Natural killer cell (primary cell): ENCODE results near the gene MFAP4. TPM values are rescaled to one million over a fixed set of nuclear protein-coding genes. Genes with fewer than 3 reads are reported as not detected.
A peak's percentile ranks its signal among the peaks of the same experiment; 100 is the strongest.

Experiments
- ATAC-seq, 3 donors: fragments of 150-1000 bp in 2 of 3; fragments of 200-7000 bp in 1 of 3; cut with Tn5 transposase; 1 replicate in 1 of 3; 2 replicates in 2 of 3; pipeline ENCODE4 v1.10.0; 2021; ENCODE audit warnings: mild to moderate bottlenecking in 2 of 3, moderate library complexity in 2 of 3
- DNase-seq, 2 donors: peaks; one replicate each; pipeline versions ENCODE4 v3.0.0 to v3.0.0-alpha.2; 2013 to 2021; ENCODE audit warnings: mixed read lengths in 1 of 2
- H3K27ac ChIP-seq: one replicate; pipeline ENCODE4 v1.5.1; 2013; ENCODE audit warnings: mild to moderate bottlenecking, low read length
- H3K27me3 ChIP-seq: one replicate; pipeline ENCODE4 v1.6.1; 2013; ENCODE audit warnings: low read length; ENCODE audit not compliant: control insufficient read depth, insufficient read depth
- H3K36me3 ChIP-seq: one replicate; pipeline ENCODE4 v1.6.1; 2013; ENCODE audit warnings: low read length; ENCODE audit not compliant: control insufficient read depth, insufficient read depth
- H3K4me1 ChIP-seq: one replicate; pipeline ENCODE4 v1.6.1; 2013; ENCODE audit warnings: low read length; ENCODE audit not compliant: control insufficient read depth, insufficient read depth
- H3K4me3 ChIP-seq: one replicate; pipeline ENCODE4 v1.5.1; 2013; ENCODE audit warnings: low read length
- H3K9me3 ChIP-seq: one replicate; pipeline ENCODE4 v1.6.1; 2013; ENCODE audit warnings: low read length; ENCODE audit not compliant: control insufficient read depth, insufficient read depth
- H3K27ac Mint-ChIP-seq, 2 donors: one replicate each; pipeline ENCODE4 v1.8.0; 2022; ENCODE audit warnings: mild to moderate bottlenecking in 2 of 2, mixed read lengths in 2 of 2, moderate library complexity in 1 of 2
- H3K27me3 Mint-ChIP-seq, 2 donors: one replicate each; pipeline ENCODE4 v1.8.0; 2022; ENCODE audit warnings: low read depth in 2 of 2, mixed read lengths in 2 of 2
- H3K36me3 Mint-ChIP-seq: one replicate; pipeline ENCODE4 v1.8.0; 2022; ENCODE audit warnings: mixed read lengths
- H3K4me1 Mint-ChIP-seq, 2 donors: one replicate each; pipeline ENCODE4 v1.8.0; 2022; ENCODE audit warnings: mixed read lengths in 2 of 2
- H3K4me3 Mint-ChIP-seq: one replicate; pipeline ENCODE4 v1.8.0; 2022; ENCODE audit warnings: mild to moderate bottlenecking, moderate library complexity, mixed read lengths
- H3K9me3 Mint-ChIP-seq, 2 donors: one replicate each; pipeline ENCODE4 v1.8.0; 2022; ENCODE audit warnings: mixed read lengths in 2 of 2
- WGBS: methylation state at CpG from one replicate; pipeline ENCODE4 v1.1.7; 2013; ENCODE audit warnings: missing lambda C conversion rate; ENCODE audit not compliant: insufficient coverage; 5-methylcytosine and 5-hydroxymethylcytosine counted together
- intact Hi-C: fragments of 100-400 bp; cut with micrococcal nuclease; formaldehyde crosslinking; loops from one replicate; pipeline ENCODE4 v1.14.2; 2022
- total RNA-seq, 4 donors: library from RNA; stranded (reverse); fragments of 120-200 nt in 1 of 4; gene quantifications; one replicate each; pipeline versions ENCODE4 v1.2.3 to v1.2.4, GENCODE V29; 2013 to 2022
- TF ChIP-seq, protein P1 (sequence below): fragments of 200-600 bp; IDR thresholded peaks from one replicate; pipeline ENCODE4 v1.8.0; 2022; ENCODE audit warnings: antibody characterized with exemption

Gene MFAP4
- total RNA-seq, 3 donors from 2014 or later (not counting 1 experiment from before 2014, with no cell fraction given): not detected

DNA sequence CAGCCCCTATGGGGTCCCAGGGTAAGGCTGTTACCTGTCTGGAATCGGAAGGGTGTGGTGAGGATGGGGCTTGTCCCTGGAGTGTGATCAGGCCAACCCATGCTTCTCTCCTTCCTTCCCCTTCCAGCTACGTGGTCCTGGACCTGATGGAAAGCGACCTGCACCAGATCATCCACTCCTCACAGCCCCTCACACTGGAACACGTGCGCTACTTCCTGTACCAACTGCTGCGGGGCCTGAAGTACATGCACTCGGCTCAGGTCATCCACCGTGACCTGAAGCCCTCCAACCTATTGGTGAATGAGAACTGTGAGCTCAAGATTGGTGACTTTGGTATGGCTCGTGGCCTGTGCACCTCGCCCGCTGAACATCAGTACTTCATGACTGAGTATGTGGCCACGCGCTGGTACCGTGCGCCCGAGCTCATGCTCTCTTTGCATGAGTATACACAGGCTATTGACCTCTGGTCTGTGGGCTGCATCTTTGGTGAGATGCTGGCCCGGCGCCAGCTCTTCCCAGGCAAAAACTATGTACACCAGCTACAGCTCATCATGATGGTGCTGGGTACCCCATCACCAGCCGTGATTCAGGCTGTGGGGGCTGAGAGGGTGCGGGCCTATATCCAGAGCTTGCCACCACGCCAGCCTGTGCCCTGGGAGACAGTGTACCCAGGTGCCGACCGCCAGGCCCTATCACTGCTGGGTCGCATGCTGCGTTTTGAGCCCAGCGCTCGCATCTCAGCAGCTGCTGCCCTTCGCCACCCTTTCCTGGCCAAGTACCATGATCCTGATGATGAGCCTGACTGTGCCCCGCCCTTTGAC is 6.3 kb downstream of the MFAP4 start:
- H3K4me3 Mint-ChIP-seq: peak overlapping the region; percentile 25
- no peak overlapping the region for H3K27ac ChIP-seq
- H3K27me3 Mint-ChIP-seq: no peaks in the 10 kb centered on the region
- H3K36me3 Mint-ChIP-seq: no peaks in the 10 kb centered on the region
- ATAC-seq (no peak), DNase-seq (no peak)
- no peaks in the 10 kb centered on the region for H3K27me3 ChIP-seq
- 97% methylated on average over 28 of the region's 29 CpGs for WGBS
- H3K9me3 ChIP-seq: no peaks in the 10 kb centered on the region
- TF ChIP-seq, protein P1, sequence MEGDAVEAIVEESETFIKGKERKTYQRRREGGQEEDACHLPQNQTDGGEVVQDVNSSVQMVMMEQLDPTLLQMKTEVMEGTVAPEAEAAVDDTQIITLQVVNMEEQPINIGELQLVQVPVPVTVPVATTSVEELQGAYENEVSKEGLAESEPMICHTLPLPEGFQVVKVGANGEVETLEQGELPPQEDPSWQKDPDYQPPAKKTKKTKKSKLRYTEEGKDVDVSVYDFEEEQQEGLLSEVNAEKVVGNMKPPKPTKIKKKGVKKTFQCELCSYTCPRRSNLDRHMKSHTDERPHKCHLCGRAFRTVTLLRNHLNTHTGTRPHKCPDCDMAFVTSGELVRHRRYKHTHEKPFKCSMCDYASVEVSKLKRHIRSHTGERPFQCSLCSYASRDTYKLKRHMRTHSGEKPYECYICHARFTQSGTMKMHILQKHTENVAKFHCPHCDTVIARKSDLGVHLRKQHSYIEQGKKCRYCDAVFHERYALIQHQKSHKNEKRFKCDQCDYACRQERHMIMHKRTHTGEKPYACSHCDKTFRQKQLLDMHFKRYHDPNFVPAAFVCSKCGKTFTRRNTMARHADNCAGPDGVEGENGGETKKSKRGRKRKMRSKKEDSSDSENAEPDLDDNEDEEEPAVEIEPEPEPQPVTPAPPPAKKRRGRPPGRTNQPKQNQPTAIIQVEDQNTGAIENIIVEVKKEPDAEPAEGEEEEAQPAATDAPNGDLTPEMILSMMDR: no peak
- H3K4me1 Mint-ChIP-seq: peaks cover 31 to 52% of the 10 kb centered on the region in 2 donors
- H3K4me3 ChIP-seq: no peak overlapping the region
- peaks cover 48% of the 10 kb centered on the region for H3K36me3 ChIP-seq
- peaks cover 25% of the 10 kb centered on the region for H3K4me1 ChIP-seq
- intact Hi-C loops: no loop called here
- no peaks in the 10 kb centered on the region for H3K9me3 Mint-ChIP-seq
- no peak overlapping the region for H3K27ac Mint-ChIP-seq

DNA sequence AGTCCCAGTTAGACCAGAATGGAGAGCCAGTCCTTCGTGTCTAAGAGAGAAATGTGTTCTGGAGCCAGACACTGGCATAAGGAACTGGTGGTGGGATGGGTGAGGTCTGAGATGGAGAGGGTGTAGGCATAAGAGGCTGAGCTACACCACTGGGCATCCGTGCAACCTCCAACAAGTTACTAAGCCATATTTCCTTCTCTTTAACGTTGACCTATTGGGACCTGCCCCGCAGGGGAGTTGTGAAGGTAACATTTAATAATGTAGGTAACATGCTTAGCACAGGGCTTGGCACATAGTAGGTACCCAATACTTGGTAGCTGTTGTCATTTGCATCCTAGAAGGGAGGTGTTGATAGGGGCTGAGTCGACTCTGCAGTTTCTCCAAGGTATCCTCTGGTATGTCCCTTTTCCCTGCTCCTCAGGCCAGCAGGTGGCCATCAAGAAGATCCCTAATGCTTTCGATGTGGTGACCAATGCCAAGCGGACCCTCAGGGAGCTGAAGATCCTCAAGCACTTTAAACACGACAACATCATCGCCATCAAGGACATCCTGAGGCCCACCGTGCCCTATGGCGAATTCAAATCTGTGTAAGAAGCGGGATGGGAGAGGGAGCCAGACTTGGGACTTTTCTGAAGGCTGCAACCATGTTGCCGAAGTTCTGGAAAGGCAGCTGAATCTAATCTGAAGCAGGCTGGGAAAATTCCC is 7.5 kb downstream of the MFAP4 start:
- H3K27me3 ChIP-seq: no peaks in the 10 kb centered on the region
- Mint-ChIP-seq H3K4me3 (peak overlapping the region; percentile 99), H3K27ac (peak overlapping the region; percentile 21 to 98), H3K9me3 (no peaks in the 10 kb centered on the region), H3K4me1 (peaks cover 34 to 52% of the 10 kb centered on the region in 2 donors), H3K36me3 (no peaks in the 10 kb centered on the region), H3K27me3 (no peaks in the 10 kb centered on the region)
- no peak overlapping the region for H3K4me3 ChIP-seq
- peak in 1 of 2 donors; percentile 27 for DNase-seq
- no peak for ATAC-seq
- peaks cover 25% of the 10 kb centered on the region for H3K4me1 ChIP-seq
- no peaks in the 10 kb centered on the region for H3K9me3 ChIP-seq
- 94% methylated on average over 12 of the region's 13 CpGs for WGBS
- TF ChIP-seq, protein P1: no peak
- no peak overlapping the region for H3K27ac ChIP-seq
- intact Hi-C loops: no loop called here
- H3K36me3 ChIP-seq: peaks cover 46% of the 10 kb centered on the region

DNA sequence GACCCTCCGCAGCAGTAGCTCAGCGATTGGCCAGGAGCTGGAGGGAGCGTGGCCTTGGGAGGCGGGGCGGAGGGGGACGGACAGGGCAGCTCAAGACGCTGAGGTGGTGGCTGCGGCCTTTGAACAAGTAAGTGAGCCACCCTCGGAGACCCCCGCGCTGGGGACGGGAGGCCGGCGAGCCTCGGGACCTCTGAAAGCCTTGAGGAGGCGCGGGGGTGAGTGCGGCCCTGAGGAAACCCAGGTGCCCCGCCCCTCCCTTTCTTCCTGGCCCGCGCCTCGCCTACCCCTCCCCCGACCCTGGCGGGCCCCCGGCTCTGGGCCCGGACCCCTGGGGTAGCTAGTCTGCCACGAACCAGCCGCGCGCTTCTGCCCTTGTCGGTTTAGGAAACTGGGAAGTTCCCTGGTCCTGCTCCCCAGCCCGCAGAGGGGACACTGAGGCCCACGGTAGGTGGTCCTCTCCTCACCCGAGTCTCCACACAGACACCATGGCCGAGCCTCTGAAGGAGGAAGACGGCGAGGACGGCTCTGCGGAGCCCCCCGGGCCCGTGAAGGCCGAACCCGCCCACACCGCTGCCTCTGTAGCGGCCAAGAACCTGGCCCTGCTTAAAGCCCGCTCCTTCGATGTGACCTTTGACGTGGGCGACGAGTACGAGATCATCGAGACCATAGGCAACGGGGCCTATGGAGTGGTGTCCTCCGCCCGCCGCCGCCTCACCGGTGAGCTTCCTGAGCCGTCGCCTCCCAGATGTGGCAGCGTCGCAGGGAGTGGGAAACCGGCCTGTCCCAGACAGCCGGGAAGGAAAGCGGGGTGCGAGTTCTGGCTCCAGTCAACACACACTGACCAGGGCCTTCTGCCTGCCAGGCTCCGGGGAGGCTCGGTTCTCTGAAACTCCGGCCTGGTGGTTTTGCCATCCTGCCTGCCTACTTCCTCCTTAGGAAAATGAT is 8.3 kb downstream of the MFAP4 start, which contains the start of gene MAPK7:
Gene MAPK7, plus strand, starts transcription at position 83 of the 945 bp plus-strand sequence. Its CDS starts 403 bp downstream, at position 486.
- peaks cover 29% of the 10 kb centered on the region for H3K4me1 ChIP-seq
- peak within 1 kb of the TSS; percentile 91 for H3K27ac ChIP-seq
- 28% methylated on average over 69 of the region's 69 CpGs for WGBS
- Mint-ChIP-seq H3K4me3 (peak within 1 kb of the TSS; percentile 99), H3K27me3 (no peaks in the 10 kb centered on the region), H3K9me3 (no peaks in the 10 kb centered on the region), H3K27ac (peak within 1 kb of the TSS; percentile 97 to 98), H3K36me3 (no peaks in the 10 kb centered on the region), H3K4me1 (peaks cover 35 to 52% of the 10 kb centered on the region in 2 donors)
- no peaks in the 10 kb centered on the region for H3K27me3 ChIP-seq
- intact Hi-C loops: loop anchor here (1.0 kb wide), 1 partner anchor 16 kb away; the partner anchor contains the start of gene B9D1
- TF ChIP-seq, protein P1: no peak
- peak within 1 kb of the TSS; percentile 99 for H3K4me3 ChIP-seq
- DNase-seq (no peak), ATAC-seq (peak in 1 of 3 donors; percentile 2)
- H3K9me3 ChIP-seq: no peaks in the 10 kb centered on the region
- H3K36me3 ChIP-seq: peaks cover 37% of the 10 kb centered on the region
